Upper lobe of right lung (tissue), 1 donor: Measurements from ENCODE around the gene KCNS3. TPM values are rescaled to one million over a fixed set of nuclear protein-coding genes. Genes with fewer than 3 reads are reported as not detected.
A peak's percentile ranks its signal among the peaks of the same experiment; 100 is the strongest.

Experiments used
- ATAC-seq: fragments of 200-7000 bp; cut with Tn5 transposase; one replicate; pipeline ENCODE4 v1.9.1; 2020; ENCODE audit warnings: mild to moderate bottlenecking, moderate library complexity
- DNase-seq: peaks from one replicate; pipeline ENCODE4 v3.0.0-alpha.2; 2020
- H3K27ac ChIP-seq: fragments of 200-600 bp; one replicate; pipeline ENCODE4 v1.8.0; 2022
- H3K27me3 ChIP-seq: fragments of 200-600 bp; one replicate; pipeline ENCODE4 v1.8.0; 2022; ENCODE audit warnings: mild to moderate bottlenecking
- H3K36me3 ChIP-seq: fragments of 200-600 bp; one replicate; pipeline ENCODE4 v1.8.0; 2022
- H3K4me1 ChIP-seq: fragments of 200-600 bp; one replicate; pipeline ENCODE4 v1.8.0; 2022
- H3K4me3 ChIP-seq: fragments of 200-600 bp; one replicate; pipeline ENCODE4 v1.8.0; 2022; ENCODE audit warnings: mild to moderate bottlenecking
- H3K9me3 ChIP-seq: fragments of 200-600 bp; one replicate; pipeline ENCODE4 v1.8.0; 2022
- CTCF ChIP-seq: fragments of 200-600 bp; IDR thresholded peaks from one replicate; pipeline ENCODE4 v1.8.0; 2022; ENCODE audit warnings: antibody characterized with exemption
- intact Hi-C: fragments of 100-400 bp; cut with DNase I; formaldehyde crosslinking; loops from one replicate; pipeline ENCODE4 v1.11.0; 2022
- total RNA-seq: library from RNA; stranded (reverse); fragmentation: NEBNext Ultra II Directional; extraction: Animal tissue kit (Norgen Biotek cat#: 25700); gene quantifications from one replicate; pipeline ENCODE4 v1.2.1, GENCODE V29; 2021
- donor health status: DM: no; HTN: yes; CAD: no; lungs with severe emphysema.

The KCNS3 gene
- total RNA-seq, 1 donor from 2014 or later = 47.8 TPM

DNA sequence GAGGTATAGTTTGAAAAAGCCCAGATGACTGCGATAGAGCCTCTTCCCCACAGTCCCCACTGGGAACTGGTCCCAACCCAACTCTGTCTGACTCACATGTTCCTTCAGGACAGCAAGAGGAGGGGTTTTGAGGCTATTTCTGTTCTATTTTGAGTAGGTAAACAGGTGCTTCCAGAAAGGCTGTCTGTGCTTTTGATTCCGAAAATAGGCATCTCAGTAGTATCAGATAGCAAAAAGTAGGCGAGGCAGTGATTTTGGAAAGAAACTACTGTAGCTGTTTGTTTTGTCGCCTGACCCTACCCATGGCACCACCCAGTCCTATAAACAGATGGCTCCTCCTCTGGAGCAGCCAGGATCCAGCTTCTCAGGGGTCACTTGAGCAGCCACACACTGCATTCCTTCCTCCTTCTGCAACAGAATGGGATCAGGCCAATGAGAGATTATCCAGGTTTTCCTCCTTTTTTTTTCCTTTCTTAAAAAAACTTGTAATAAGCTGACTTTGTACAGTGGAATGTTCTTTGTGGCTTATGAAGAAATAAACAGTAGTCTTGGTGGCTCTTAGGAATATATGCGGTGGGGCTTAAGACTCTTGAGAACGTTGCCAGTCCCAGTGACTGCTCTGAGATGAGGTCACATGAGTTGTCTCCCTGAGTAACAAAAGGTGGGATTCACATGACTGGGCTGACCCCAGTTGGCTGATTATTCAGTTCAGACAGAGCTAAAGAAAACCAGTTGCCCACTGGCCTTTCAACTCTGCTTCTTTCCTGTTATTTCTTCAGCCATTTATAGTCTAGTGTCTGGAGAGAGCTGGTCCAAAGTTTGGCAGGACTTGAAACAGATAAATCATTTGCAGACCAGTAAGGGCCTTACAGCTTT, 98.6 kb downstream of the KCNS3 start:
- H3K9me3 ChIP-seq = no peaks in the 10 kb centered on the region
- ATAC-seq (peak; percentile 84), DNase-seq (no peak)
- H3K27me3 ChIP-seq = no peaks in the 10 kb centered on the region
- no peaks in the 10 kb centered on the region for H3K36me3 ChIP-seq
- no peak for TF ChIP-seq CTCF
- H3K27ac ChIP-seq = peak overlapping the region; percentile 55
- peaks cover 4% of the 10 kb centered on the region for H3K4me1 ChIP-seq
- intact Hi-C loops = no loop called here
- H3K4me3 ChIP-seq = no peak overlapping the region

GRCh38 chr2:17979707-17980106, 101.2 kb downstream of the KCNS3 start:
- H3K36me3 ChIP-seq = no peaks in the 10 kb centered on the region
- no peak overlapping the region for H3K4me3 ChIP-seq
- no peaks in the 10 kb centered on the region for H3K27me3 ChIP-seq
- DNase-seq (no peak), ATAC-seq (no peak)
- H3K4me1 ChIP-seq = peaks cover 4% of the 10 kb centered on the region
- no peaks in the 10 kb centered on the region for H3K9me3 ChIP-seq
- intact Hi-C loops = no loop called here
- TF ChIP-seq CTCF = no peak
- no peak overlapping the region for H3K27ac ChIP-seq

DNA sequence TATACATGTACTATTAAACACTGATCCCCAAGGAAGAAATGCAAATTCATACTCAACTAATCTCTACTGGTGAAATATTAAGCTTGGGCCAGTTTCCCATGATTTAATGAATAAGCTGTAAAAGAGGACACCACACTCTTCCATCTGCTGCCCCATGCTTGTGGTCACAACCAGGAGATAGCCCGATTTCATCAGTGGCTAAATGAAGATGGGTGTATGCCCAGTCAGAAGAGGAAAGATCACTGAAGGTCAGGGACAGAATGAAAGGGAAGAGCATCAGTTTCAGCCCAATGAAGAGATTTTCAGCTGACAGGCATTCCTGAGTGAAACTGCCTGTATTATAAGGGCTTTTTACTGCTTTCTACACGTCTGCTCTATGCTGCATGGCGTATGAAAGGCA, 103.5 kb downstream of the KCNS3 start:
- no peaks in the 10 kb centered on the region for H3K27me3 ChIP-seq
- H3K9me3 ChIP-seq = no peaks in the 10 kb centered on the region
- no peak for TF ChIP-seq CTCF
- no peak overlapping the region for H3K27ac ChIP-seq
- no peak for DNase-seq
- H3K36me3 ChIP-seq = no peaks in the 10 kb centered on the region
- no peak overlapping the region for H3K4me3 ChIP-seq
- peaks cover 4% of the 10 kb centered on the region for H3K4me1 ChIP-seq
- no peak for ATAC-seq
- intact Hi-C loops = no loop called here

Other genes with a start within 250 kb of the KCNS3 start
- gene SMC6, start 124.9 kb upstream of the KCNS3 start, total RNA-seq = 16.0 TPM
- 7.0 TPM for gene GEN1, start 124.5 kb upstream of the KCNS3 start, total RNA-seq
- gene MSGN1, start 62.2 kb upstream of the KCNS3 start, total RNA-seq = not detected